Ascending aorta (tissue), 2 donors: ENCODE data around the gene CWH43. TPM values are rescaled to one million over a fixed set of nuclear protein-coding genes. Genes with fewer than 3 reads are reported as not detected.
"Not testable (repeated sequence)": the region's sequence is repeated elsewhere in the genome, so short reads cannot be mapped to it uniquely, and the experiment has no call there.

Source experiments
- DNase-seq, 2 donors: peaks; one replicate each; pipeline ENCODE4 v3.0.0-alpha.2; 2019; ENCODE audit warnings: low spot score in 2 of 2
- H3K27ac ChIP-seq, 2 donors: fragments of 200-600 bp; sonication (generic); one replicate each; pipeline ENCODE4 v1.5.1; 2016 to 2017; ENCODE audit warnings: mild to moderate bottlenecking in 1 of 2
- H3K27me3 ChIP-seq: fragments of 200-600 bp; sonication (generic); one replicate; pipeline ENCODE4 v1.5.1; 2017
- H3K36me3 ChIP-seq, 2 donors: fragments of 200-600 bp; sonication (generic); one replicate each; pipeline ENCODE4 v1.5.1; 2016
- H3K4me1 ChIP-seq, 2 donors: fragments of 200-600 bp; sonication (generic); one replicate each; pipeline ENCODE4 v1.5.1; 2016 to 2017; ENCODE audit warnings: mild to moderate bottlenecking in 1 of 2
- H3K4me3 ChIP-seq, 2 donors: fragments of 200-600 bp; sonication (generic); one replicate each; pipeline ENCODE4 v1.5.1; 2016 to 2017; ENCODE audit warnings: mild to moderate bottlenecking in 1 of 2
- H3K9me3 ChIP-seq, 2 donors: fragments of 200-600 bp; sonication (generic); one replicate each; pipeline ENCODE4 v1.5.1; 2016
- CTCF ChIP-seq, 3 experiments: fragments of 200-600 bp in 2 of 3; fragments of 450-650 bp in 1 of 3; sonication (generic) in 2 of 3; IDR thresholded peaks; one replicate each; pipeline ENCODE4 v1.5.1; 2016 to 2019; ENCODE audit warnings: antibody characterized with exemption in 3 of 3, mild to moderate bottlenecking in 1 of 3, moderate library complexity in 1 of 3
- intact Hi-C: fragments of 100-400 bp; cut with DNase I; formaldehyde crosslinking; loops from one replicate; pipeline ENCODE4 v1.15.1; 2023
- total RNA-seq: library from RNA; depleted of rRNA; stranded (reverse); fragments of >200 nt; gene quantifications from one replicate; pipeline ENCODE4 v1.1.0, GENCODE V29; 2016

Gene CWH43
- total RNA-seq, 1 donor from 2014 or later: not detected

- no peaks in the 10 kb centered on the region for H3K27me3 ChIP-seq
- no peak for TF ChIP-seq CTCF (IDR thresholded peaks at IDR 0.05)
- no peaks in the 10 kb centered on the region for H3K4me1 ChIP-seq
- no peak overlapping the region for H3K27ac ChIP-seq
- H3K9me3 ChIP-seq: no peaks in the 10 kb centered on the region
- H3K36me3 ChIP-seq: no peaks in the 10 kb centered on the region
- intact Hi-C loops: no loop called here
- DNase-seq: no peak
- no peak overlapping the region for H3K4me3 ChIP-seq
These were observed 58.2 kb downstream of the CWH43 start for GRCh38 chr4:49044270-49044669.

- no peaks in the 10 kb centered on the region for H3K9me3 ChIP-seq
- no peaks in the 10 kb centered on the region for H3K27me3 ChIP-seq
- no peak for DNase-seq
- TF ChIP-seq CTCF (IDR thresholded peaks at IDR 0.05): no peak
- H3K4me3 ChIP-seq: no peak overlapping the region
- intact Hi-C loops: no loop called here
- H3K36me3 ChIP-seq: no peaks in the 10 kb centered on the region
- no peak overlapping the region for H3K27ac ChIP-seq
- H3K4me1 ChIP-seq: no peaks in the 10 kb centered on the region
These were observed 72.2 kb downstream of the CWH43 start for GRCh38 chr4:49058306-49058705.

GRCh38 chr4:49063670-49064069, 77.6 kb downstream of the CWH43 start:
- no peak for DNase-seq
- intact Hi-C loops: no loop called here
- H3K36me3 ChIP-seq: no peaks in the 10 kb centered on the region
- H3K4me1 ChIP-seq: no peaks in the 10 kb centered on the region
- H3K9me3 ChIP-seq: no peaks in the 10 kb centered on the region
- no peak for TF ChIP-seq CTCF (IDR thresholded peaks at IDR 0.05)
- H3K27ac ChIP-seq: no peak overlapping the region
- no peaks in the 10 kb centered on the region for H3K27me3 ChIP-seq
- no peak overlapping the region for H3K4me3 ChIP-seq

- DNase-seq, intact Hi-C loops, H3K27me3 ChIP-seq: not testable (repeated sequence)
These were observed 86.1 kb downstream of the CWH43 start for GRCh38 chr4:49072196-49072595.

GRCh38 chr4:49091883-49092282, 105.8 kb downstream of the CWH43 start:
- H3K27ac ChIP-seq, H3K4me1 ChIP-seq, DNase-seq, H3K27me3 ChIP-seq, H3K36me3 ChIP-seq, H3K9me3 ChIP-seq, intact Hi-C loops, H3K4me3 ChIP-seq: not testable (repeated sequence)

More at GRCh38 chr4:49072196-49072595, 86.1 kb downstream of the CWH43 start:
- not testable (repeated sequence) for H3K9me3 ChIP-seq, H3K27ac ChIP-seq, H3K4me3 ChIP-seq, H3K4me1 ChIP-seq, H3K36me3 ChIP-seq

- not testable (repeated sequence) for H3K9me3 ChIP-seq
These were observed 106.6 kb downstream of the CWH43 start for GRCh38 chr4:49092608-49093135.

GRCh38 chr4:49096215-49096614, 110.1 kb downstream of the CWH43 start:
- H3K4me1 ChIP-seq, H3K36me3 ChIP-seq, H3K27ac ChIP-seq, H3K27me3 ChIP-seq, intact Hi-C loops, DNase-seq, H3K4me3 ChIP-seq: not testable (repeated sequence)
- peaks cover 13 to 21% of the 10 kb centered on the region in 2 donors for H3K9me3 ChIP-seq

More at GRCh38 chr4:49092608-49093135, 106.6 kb downstream of the CWH43 start:
- H3K27ac ChIP-seq, H3K27me3 ChIP-seq, H3K36me3 ChIP-seq, H3K4me1 ChIP-seq, DNase-seq, H3K4me3 ChIP-seq, intact Hi-C loops: not testable (repeated sequence)

- H3K27me3 ChIP-seq, DNase-seq, H3K36me3 ChIP-seq, H3K4me3 ChIP-seq, H3K4me1 ChIP-seq, H3K27ac ChIP-seq, intact Hi-C loops: not testable (repeated sequence)
- H3K9me3 ChIP-seq: peaks cover 13 to 21% of the 10 kb centered on the region in 2 donors
These were observed 110.6 kb downstream of the CWH43 start for GRCh38 chr4:49096627-49097026.

GRCh38 chr4:49097071-49097470, 111.0 kb downstream of the CWH43 start:
- H3K4me3 ChIP-seq, intact Hi-C loops: not testable (repeated sequence)
- H3K9me3 ChIP-seq: peaks cover 11 to 21% of the 10 kb centered on the region in 2 donors

GRCh38 chr4:49097505-49097904, 111.4 kb downstream of the CWH43 start:
- not testable (repeated sequence) for DNase-seq, H3K27ac ChIP-seq

More at GRCh38 chr4:49097071-49097470, 111.0 kb downstream of the CWH43 start:
- DNase-seq, H3K27ac ChIP-seq, H3K36me3 ChIP-seq, H3K4me1 ChIP-seq, H3K27me3 ChIP-seq: not testable (repeated sequence)

GRCh38 chr4:49098034-49098759, 112.1 kb downstream of the CWH43 start:
- H3K27me3 ChIP-seq, H3K4me1 ChIP-seq, DNase-seq, H3K36me3 ChIP-seq, H3K4me3 ChIP-seq, intact Hi-C loops, H3K27ac ChIP-seq: not testable (repeated sequence)
- peaks cover 6 to 20% of the 10 kb centered on the region in 2 donors for H3K9me3 ChIP-seq

More at GRCh38 chr4:49097505-49097904, 111.4 kb downstream of the CWH43 start:
- H3K27me3 ChIP-seq, H3K4me3 ChIP-seq, H3K4me1 ChIP-seq, intact Hi-C loops, H3K36me3 ChIP-seq: not testable (repeated sequence)
- peaks cover 7 to 21% of the 10 kb centered on the region in 2 donors for H3K9me3 ChIP-seq
